ENCODE results near the gene B4GALNT3. TPM values are rescaled to one million over a fixed set of nuclear protein-coding genes. Genes with fewer than 3 reads are reported as not detected.

The B4GALNT3 gene
- total and polyA plus RNA-seq, 2 experiments from 2014 or later: 4.4 to 13.9 TPM

- Histone ChIP-seq H2AFZ (no peak overlapping the region), H3K27ac (no peak overlapping the region), H3K27me3 (no peaks in the 10 kb centered on the region), H3K4me1 (ENCODE audit: insufficient read depth) (no peaks in the 10 kb centered on the region), H3K4me2 (no peak overlapping the region), H3K4me3 (no peak overlapping the region), H3K79me2 (no peaks in the 10 kb centered on the region), H3K9me3 (ENCODE audit: low read depth) (no peaks in the 10 kb centered on the region), H3K9me2 (replicated peaks; ENCODE audit: insufficient read depth) (no peaks in the 10 kb centered on the region), H4K20me1 (ENCODE audit: insufficient read depth, poor library complexity, severe bottlenecking) (no peaks in the 10 kb centered on the region), H3K36me3 (replicated peaks; ENCODE audit: insufficient read depth, low read depth) (no peaks in the 10 kb centered on the region)
- TF ChIP-seq EZH2 (IDR thresholded peaks at IDR 0.05; ENCODE audit: borderline replicate concordance): no peak
- no peak for TF ChIP-seq EZH2phosphoT487 (IDR thresholded peaks at IDR 0.05; ENCODE audit: low read depth, severe bottlenecking, unreplicated experiment)
- TF ChIP-seq, protein P1, sequence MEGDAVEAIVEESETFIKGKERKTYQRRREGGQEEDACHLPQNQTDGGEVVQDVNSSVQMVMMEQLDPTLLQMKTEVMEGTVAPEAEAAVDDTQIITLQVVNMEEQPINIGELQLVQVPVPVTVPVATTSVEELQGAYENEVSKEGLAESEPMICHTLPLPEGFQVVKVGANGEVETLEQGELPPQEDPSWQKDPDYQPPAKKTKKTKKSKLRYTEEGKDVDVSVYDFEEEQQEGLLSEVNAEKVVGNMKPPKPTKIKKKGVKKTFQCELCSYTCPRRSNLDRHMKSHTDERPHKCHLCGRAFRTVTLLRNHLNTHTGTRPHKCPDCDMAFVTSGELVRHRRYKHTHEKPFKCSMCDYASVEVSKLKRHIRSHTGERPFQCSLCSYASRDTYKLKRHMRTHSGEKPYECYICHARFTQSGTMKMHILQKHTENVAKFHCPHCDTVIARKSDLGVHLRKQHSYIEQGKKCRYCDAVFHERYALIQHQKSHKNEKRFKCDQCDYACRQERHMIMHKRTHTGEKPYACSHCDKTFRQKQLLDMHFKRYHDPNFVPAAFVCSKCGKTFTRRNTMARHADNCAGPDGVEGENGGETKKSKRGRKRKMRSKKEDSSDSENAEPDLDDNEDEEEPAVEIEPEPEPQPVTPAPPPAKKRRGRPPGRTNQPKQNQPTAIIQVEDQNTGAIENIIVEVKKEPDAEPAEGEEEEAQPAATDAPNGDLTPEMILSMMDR (IDR thresholded peaks at IDR 0.05; ENCODE audit: poor library complexity): no peak
- WGBS (ENCODE audit: low lambda C conversion rate, missing lambda C conversion rate): 96% methylated on average over 14 of the region's 14 CpGs
- no peak for DNase-seq (ENCODE audit: low spot score)
Measured at GRCh38 chr12:561391-561705, 101.6 kb downstream of the B4GALNT3 start.

- 89% methylated on average over 19 of the region's 19 CpGs for WGBS (ENCODE audit: low lambda C conversion rate, missing lambda C conversion rate)
- H3K27ac ChIP-seq: no peak overlapping the region
- no peaks in the 10 kb centered on the region for H3K79me2 ChIP-seq
- no peaks in the 10 kb centered on the region for H4K20me1 ChIP-seq (ENCODE audit: insufficient read depth, poor library complexity, severe bottlenecking)
- no peak overlapping the region for H2AFZ ChIP-seq
- no peaks in the 10 kb centered on the region for H3K4me1 ChIP-seq (ENCODE audit: insufficient read depth)
- H3K4me2 ChIP-seq: no peak overlapping the region
- no peak overlapping the region for H3K4me3 ChIP-seq
- H3K9me3 ChIP-seq (ENCODE audit: low read depth): no peaks in the 10 kb centered on the region
- H3K27me3 ChIP-seq: no peaks in the 10 kb centered on the region
- TF ChIP-seq, protein P1 (IDR thresholded peaks at IDR 0.05; ENCODE audit: poor library complexity): no peak
- TF ChIP-seq EZH2phosphoT487 (IDR thresholded peaks at IDR 0.05; ENCODE audit: low read depth, severe bottlenecking, unreplicated experiment) (no peak), EZH2 (IDR thresholded peaks at IDR 0.05; ENCODE audit: borderline replicate concordance) (no peak)
- H3K36me3 ChIP-seq (replicated peaks; ENCODE audit: insufficient read depth, low read depth): no peaks in the 10 kb centered on the region
- DNase-seq (ENCODE audit: low spot score): no peak
- H3K9me2 ChIP-seq (replicated peaks; ENCODE audit: insufficient read depth): no peaks in the 10 kb centered on the region
Measured at GRCh38 chr12:561908-562593, 102.3 kb downstream of the B4GALNT3 start.

- H3K27me3 ChIP-seq: no peaks in the 10 kb centered on the region
- WGBS (ENCODE audit: low lambda C conversion rate, missing lambda C conversion rate): 91% methylated on average over 11 of the region's 12 CpGs
- no peaks in the 10 kb centered on the region for H4K20me1 ChIP-seq (ENCODE audit: insufficient read depth, poor library complexity, severe bottlenecking)
- no peaks in the 10 kb centered on the region for H3K4me1 ChIP-seq (ENCODE audit: insufficient read depth)
- H3K79me2 ChIP-seq: no peaks in the 10 kb centered on the region
- DNase-seq (ENCODE audit: low spot score): no peak
- no peaks in the 10 kb centered on the region for H3K36me3 ChIP-seq (replicated peaks; ENCODE audit: insufficient read depth, low read depth)
- no peaks in the 10 kb centered on the region for H3K9me3 ChIP-seq (ENCODE audit: low read depth)
- no peak overlapping the region for H3K4me3 ChIP-seq
- no peaks in the 10 kb centered on the region for H3K9me2 ChIP-seq (replicated peaks; ENCODE audit: insufficient read depth)
- no peak overlapping the region for H2AFZ ChIP-seq
- TF ChIP-seq EZH2phosphoT487 (IDR thresholded peaks at IDR 0.05; ENCODE audit: low read depth, severe bottlenecking, unreplicated experiment) (no peak), EZH2 (IDR thresholded peaks at IDR 0.05; ENCODE audit: borderline replicate concordance) (no peak)
- TF ChIP-seq, protein P1 (IDR thresholded peaks at IDR 0.05; ENCODE audit: poor library complexity): no peak
- H3K27ac ChIP-seq: no peak overlapping the region
- H3K4me2 ChIP-seq: no peak overlapping the region
Measured at GRCh38 chr12:562634-563033, 102.9 kb downstream of the B4GALNT3 start.

All from hepatocyte (in vitro differentiated cells).